ENCODE data around the gene MROH7. TPM values are rescaled to one million over a fixed set of nuclear protein-coding genes. Genes with fewer than 3 reads are reported as not detected.

Gene MROH7
- total and polyA plus RNA-seq, 4 donors = 2.1 to 42.3 (median 14.7) TPM

- no peaks in the 10 kb centered on the region for H3K36me3 ChIP-seq (ENCODE audit: control insufficient read depth in 1 of 2, insufficient read depth in 2 of 2, low read length in 1 of 2)
- no peaks in the 10 kb centered on the region for H3K4me1 ChIP-seq (ENCODE audit: control insufficient read depth in 1 of 2, insufficient read depth in 2 of 2, low read length in 2 of 2)
- DNase-seq (no peak), ATAC-seq (ENCODE audit: low FRiP score) (peak; percentile 34)
- H3K27me3 ChIP-seq (ENCODE audit: control insufficient read depth in 1 of 2, insufficient read depth in 2 of 2, low read length in 1 of 2) = no peaks in the 10 kb centered on the region
- no peak overlapping the region for H3K27ac ChIP-seq (ENCODE audit: low read depth in 1 of 2, low read length in 2 of 2)
- WGBS, 2 donors = 77 to 79% methylated on average over 17 of the region's 17 CpGs
- H3K4me3 ChIP-seq (ENCODE audit: low read length in 2 of 2) = no peak overlapping the region
- no peaks in the 10 kb centered on the region for H3K9me3 ChIP-seq (ENCODE audit: control insufficient read depth, low read length)
- intact Hi-C loops (cut with DNase I) = no loop called here
These were observed 37.4 kb downstream of the MROH7 start for GRCh38 chr1:54678776-54679643.

- 90 to 92% methylated on average over 7 of the region's 7 CpGs for WGBS, 2 donors
These were observed 38.1 kb downstream of the MROH7 start for GRCh38 chr1:54679706-54680105.

GRCh38 chr1:54680387-54680786, 38.8 kb downstream of the MROH7 start:
- no peaks in the 10 kb centered on the region for H3K4me1 ChIP-seq (ENCODE audit: control insufficient read depth in 1 of 2, insufficient read depth in 2 of 2, low read length in 2 of 2)
- WGBS, 2 donors = 80 to 81% methylated on average over 8 of the region's 8 CpGs
- H3K27me3 ChIP-seq (ENCODE audit: control insufficient read depth in 1 of 2, insufficient read depth in 2 of 2, low read length in 1 of 2) = no peaks in the 10 kb centered on the region
- no peak overlapping the region for H3K4me3 ChIP-seq (ENCODE audit: low read length in 2 of 2)
- ATAC-seq (ENCODE audit: low FRiP score) (no peak), DNase-seq (no peak)
- intact Hi-C loops (cut with DNase I) = no loop called here
- no peak overlapping the region for H3K27ac ChIP-seq (ENCODE audit: low read depth in 1 of 2, low read length in 2 of 2)
- H3K9me3 ChIP-seq (ENCODE audit: control insufficient read depth, low read length) = no peaks in the 10 kb centered on the region
- no peaks in the 10 kb centered on the region for H3K36me3 ChIP-seq (ENCODE audit: control insufficient read depth in 1 of 2, insufficient read depth in 2 of 2, low read length in 1 of 2)

More at GRCh38 chr1:54679706-54680105, 38.1 kb downstream of the MROH7 start:
- H3K27me3 ChIP-seq (ENCODE audit: control insufficient read depth in 1 of 2, insufficient read depth in 2 of 2, low read length in 1 of 2) = no peaks in the 10 kb centered on the region
- no peaks in the 10 kb centered on the region for H3K36me3 ChIP-seq (ENCODE audit: control insufficient read depth in 1 of 2, insufficient read depth in 2 of 2, low read length in 1 of 2)
- DNase-seq = no peak
- H3K4me3 ChIP-seq (ENCODE audit: low read length in 2 of 2) = no peak overlapping the region
- intact Hi-C loops (cut with DNase I) = no loop called here
- no peaks in the 10 kb centered on the region for H3K9me3 ChIP-seq (ENCODE audit: control insufficient read depth, low read length)
- no peaks in the 10 kb centered on the region for H3K4me1 ChIP-seq (ENCODE audit: control insufficient read depth in 1 of 2, insufficient read depth in 2 of 2, low read length in 2 of 2)
- no peak overlapping the region for H3K27ac ChIP-seq (ENCODE audit: low read depth in 1 of 2, low read length in 2 of 2)
- no peak for ATAC-seq (ENCODE audit: low FRiP score)

GRCh38 chr1:54681358-54681757, 39.8 kb downstream of the MROH7 start:
- no peak for ATAC-seq (ENCODE audit: low FRiP score)
- Histone ChIP-seq H3K4me3 (ENCODE audit: low read length in 2 of 2) (no peak overlapping the region), H3K4me1 (ENCODE audit: control insufficient read depth in 1 of 2, insufficient read depth in 2 of 2, low read length in 2 of 2) (no peaks in the 10 kb centered on the region), H3K27ac (ENCODE audit: low read depth in 1 of 2, low read length in 2 of 2) (no peak overlapping the region), H3K27me3 (ENCODE audit: control insufficient read depth in 1 of 2, insufficient read depth in 2 of 2, low read length in 1 of 2) (no peaks in the 10 kb centered on the region), H3K36me3 (ENCODE audit: control insufficient read depth in 1 of 2, insufficient read depth in 2 of 2, low read length in 1 of 2) (no peaks in the 10 kb centered on the region), H3K9me3 (ENCODE audit: control insufficient read depth, low read length) (no peaks in the 10 kb centered on the region)
- intact Hi-C loops (cut with DNase I) = no loop called here
- DNase-seq = no peak

- Histone ChIP-seq H3K27me3 (ENCODE audit: control insufficient read depth in 1 of 2, insufficient read depth in 2 of 2, low read length in 1 of 2) (no peaks in the 10 kb centered on the region), H3K36me3 (ENCODE audit: control insufficient read depth in 1 of 2, insufficient read depth in 2 of 2, low read length in 1 of 2) (no peaks in the 10 kb centered on the region), H3K4me1 (ENCODE audit: control insufficient read depth in 1 of 2, insufficient read depth in 2 of 2, low read length in 2 of 2) (no peaks in the 10 kb centered on the region), H3K9me3 (ENCODE audit: control insufficient read depth, low read length) (no peaks in the 10 kb centered on the region), H3K4me3 (ENCODE audit: low read length in 2 of 2) (no peak overlapping the region), H3K27ac (ENCODE audit: low read depth in 1 of 2, low read length in 2 of 2) (no peak overlapping the region)
- WGBS, 2 donors = 85% methylated on average over 6 of the region's 6 CpGs
- DNase-seq (no peak), ATAC-seq (ENCODE audit: low FRiP score) (no peak)
- intact Hi-C loops (cut with DNase I) = no loop called here
These were observed 41.9 kb downstream of the MROH7 start for GRCh38 chr1:54683453-54683852.

- 93 to 95% methylated on average over 4 of the region's 4 CpGs for WGBS, 2 donors
These were observed 43.8 kb downstream of the MROH7 start for GRCh38 chr1:54685335-54685905.

GRCh38 chr1:54686155-54686554, 44.6 kb downstream of the MROH7 start:
- no peaks in the 10 kb centered on the region for H3K9me3 ChIP-seq (ENCODE audit: control insufficient read depth, low read length)
- H3K27me3 ChIP-seq (ENCODE audit: control insufficient read depth in 1 of 2, insufficient read depth in 2 of 2, low read length in 1 of 2) = no peaks in the 10 kb centered on the region
- no peak for ATAC-seq (ENCODE audit: low FRiP score)
- no peak overlapping the region for H3K4me3 ChIP-seq (ENCODE audit: low read length in 2 of 2)
- DNase-seq = no peak
- 89 to 91% methylated on average over 11 of the region's 11 CpGs for WGBS, 2 donors
- H3K27ac ChIP-seq (ENCODE audit: low read depth in 1 of 2, low read length in 2 of 2) = no peak overlapping the region
- H3K36me3 ChIP-seq (ENCODE audit: control insufficient read depth in 1 of 2, insufficient read depth in 2 of 2, low read length in 1 of 2) = no peaks in the 10 kb centered on the region
- intact Hi-C loops (cut with DNase I) = no loop called here
- H3K4me1 ChIP-seq (ENCODE audit: control insufficient read depth in 1 of 2, insufficient read depth in 2 of 2, low read length in 2 of 2) = no peaks in the 10 kb centered on the region

More at GRCh38 chr1:54685335-54685905, 43.8 kb downstream of the MROH7 start:
- Histone ChIP-seq H3K4me1 (ENCODE audit: control insufficient read depth in 1 of 2, insufficient read depth in 2 of 2, low read length in 2 of 2) (no peaks in the 10 kb centered on the region), H3K4me3 (ENCODE audit: low read length in 2 of 2) (no peak overlapping the region), H3K36me3 (ENCODE audit: control insufficient read depth in 1 of 2, insufficient read depth in 2 of 2, low read length in 1 of 2) (no peaks in the 10 kb centered on the region), H3K9me3 (ENCODE audit: control insufficient read depth, low read length) (no peaks in the 10 kb centered on the region), H3K27me3 (ENCODE audit: control insufficient read depth in 1 of 2, insufficient read depth in 2 of 2, low read length in 1 of 2) (no peaks in the 10 kb centered on the region), H3K27ac (ENCODE audit: low read depth in 1 of 2, low read length in 2 of 2) (no peak overlapping the region)
- intact Hi-C loops (cut with DNase I) = no loop called here
- ATAC-seq (ENCODE audit: low FRiP score) = no peak
- DNase-seq = no peak

GRCh38 chr1:54694771-54695170, 53.2 kb downstream of the MROH7 start:
- no peaks in the 10 kb centered on the region for H3K9me3 ChIP-seq (ENCODE audit: control insufficient read depth, low read length)
- H3K4me3 ChIP-seq (ENCODE audit: low read length in 2 of 2) = no peak overlapping the region
- no peak overlapping the region for H3K27ac ChIP-seq (ENCODE audit: low read depth in 1 of 2, low read length in 2 of 2)
- 85 to 87% methylated on average over 8 of the region's 8 CpGs for WGBS, 2 donors
- DNase-seq (no peak), ATAC-seq (ENCODE audit: low FRiP score) (no peak)
- H3K27me3 ChIP-seq (ENCODE audit: control insufficient read depth in 1 of 2, insufficient read depth in 2 of 2, low read length in 1 of 2) = no peaks in the 10 kb centered on the region
- no peaks in the 10 kb centered on the region for H3K4me1 ChIP-seq (ENCODE audit: control insufficient read depth in 1 of 2, insufficient read depth in 2 of 2, low read length in 2 of 2)
- intact Hi-C loops (cut with DNase I) = no loop called here
- peaks cover 0 to 1% of the 10 kb centered on the region in 2 donors for H3K36me3 ChIP-seq (ENCODE audit: control insufficient read depth in 1 of 2, insufficient read depth in 2 of 2, low read length in 1 of 2)

- Histone ChIP-seq H3K27ac (ENCODE audit: low read depth in 1 of 2, low read length in 2 of 2) (no peak overlapping the region), H3K27me3 (ENCODE audit: control insufficient read depth in 1 of 2, insufficient read depth in 2 of 2, low read length in 1 of 2) (no peaks in the 10 kb centered on the region), H3K4me1 (ENCODE audit: control insufficient read depth in 1 of 2, insufficient read depth in 2 of 2, low read length in 2 of 2) (no peaks in the 10 kb centered on the region), H3K4me3 (ENCODE audit: low read length in 2 of 2) (no peak overlapping the region), H3K9me3 (ENCODE audit: control insufficient read depth, low read length) (no peaks in the 10 kb centered on the region), H3K36me3 (ENCODE audit: control insufficient read depth in 1 of 2, insufficient read depth in 2 of 2, low read length in 1 of 2) (peaks cover 0 to 1% of the 10 kb centered on the region in 2 donors)
- ATAC-seq (ENCODE audit: low FRiP score) (no peak), DNase-seq (no peak)
- intact Hi-C loops (cut with DNase I) = no loop called here
- whole genome bisulfite sequencing, 2 donors = 88 to 91% methylated on average over 15 of the region's 15 CpGs
These were observed 53.6 kb downstream of the MROH7 start for GRCh38 chr1:54695221-54695620.
